HEK293 (cell line): ENCODE results near the gene ARHGAP8.

Experiments used
- CTCF ChIA-PET: fragments of 350-600 bp; formaldehyde crosslinking; extraction: SDS; loops from one replicate; lab custom pipeline; 2021; ENCODE audit warnings: antibody characterized with exemption; lab: Yijun Ruan, JAX
- POLR2A ChIA-PET: fragments of 300-600 bp; formaldehyde crosslinking; extraction: SDS; loops from one replicate; lab custom pipeline; 2020; ENCODE audit warnings: antibody characterized with exemption, inconsistent platforms; lab: Yijun Ruan, JAX
- H3K27ac ChIP-seq: fragments of 200-500 bp; sonication (Bioruptor generic); 2 replicates; pipeline ENCODE4 v1.5.1; 2014; ENCODE audit warnings: low read depth, low read length, control low read depth, inconsistent platforms; ENCODE audit errors: extremely low read depth
- H3K36me3 ChIP-seq, 2 experiments: fragments of 200-500 bp in 1 of 2; sonication (Bioruptor generic) in 1 of 2; 1 replicate in 1 of 2; 2 replicates in 1 of 2; pipeline ENCODE4 v1.5.1; 2014 to 2017; ENCODE audit warnings: inconsistent platforms in 2 of 2, low read length in 2 of 2; ENCODE audit not compliant: control insufficient read depth in 2 of 2, insufficient read depth in 1 of 2
- H3K4me1 ChIP-seq: fragments of 200-500 bp; sonication (Bioruptor generic); 2 replicates; pipeline ENCODE4 v1.5.1; 2014; ENCODE audit warnings: mild to moderate bottlenecking, low read length, inconsistent platforms; ENCODE audit not compliant: control insufficient read depth, insufficient read depth
- H3K4me3 ChIP-seq: 2 replicates; pipeline ENCODE4 v1.5.1; 2011; ENCODE audit warnings: low read depth, mild to moderate bottlenecking, control low read depth, low read length, moderate library complexity
- H3K9me3 ChIP-seq: fragments of 200-500 bp; sonication (Bioruptor generic); 2 replicates; pipeline ENCODE4 v1.5.1; 2014; ENCODE audit warnings: low read depth, low read length, inconsistent platforms; ENCODE audit not compliant: control insufficient read depth, insufficient read depth
- ATF2 ChIP-seq: fragments of 450-650 bp; formaldehyde crosslinking; IDR thresholded peaks from 2 replicates; pipeline ENCODE4 v1.5.1; 2016; ENCODE audit warnings: missing biosample characterization, missing genetic modification characterization, low read depth
- GFI1B ChIP-seq: fragments of 450-650 bp; formaldehyde crosslinking; IDR thresholded peaks from 2 replicates; pipeline ENCODE4 v1.5.1; 2016; ENCODE audit warnings: missing biosample characterization, missing genetic modification characterization
- PATZ1 ChIP-seq: fragments of 450-650 bp; formaldehyde crosslinking; IDR thresholded peaks from 2 replicates; pipeline ENCODE4 v1.5.1; 2016; ENCODE audit warnings: missing biosample characterization, missing genetic modification characterization
- PRDM10 ChIP-seq: fragments of 450-650 bp; formaldehyde crosslinking; IDR thresholded peaks from 2 replicates; pipeline ENCODE4 v1.5.1; 2016; ENCODE audit warnings: missing biosample characterization, missing genetic modification characterization
- PRDM6 ChIP-seq: fragments of 450-650 bp; formaldehyde crosslinking; IDR thresholded peaks from 2 replicates; pipeline ENCODE4 v1.5.1; 2017; ENCODE audit warnings: missing biosample characterization, missing genetic modification characterization
- SP2 ChIP-seq: fragments of 450-650 bp; formaldehyde crosslinking; IDR thresholded peaks from 2 replicates; pipeline ENCODE4 v1.5.1; 2016; ENCODE audit warnings: missing biosample characterization, missing genetic modification characterization
- SP3 ChIP-seq: fragments of 450-650 bp; formaldehyde crosslinking; IDR thresholded peaks from 2 replicates; pipeline ENCODE4 v1.5.1; 2016; ENCODE audit warnings: missing biosample characterization, missing genetic modification characterization
- TSHZ1 ChIP-seq: fragments of 450-650 bp; formaldehyde crosslinking; IDR thresholded peaks from 2 replicates; pipeline ENCODE4 v1.5.1; 2016; ENCODE audit warnings: missing biosample characterization, missing genetic modification characterization, borderline replicate concordance
- YY1 ChIP-seq: fragments of 450-650 bp; formaldehyde crosslinking; IDR thresholded peaks from 2 replicates; pipeline ENCODE4 v1.5.1; 2018; ENCODE audit warnings: missing biosample characterization, missing genetic modification characterization
- ZBTB10 ChIP-seq: fragments of 450-650 bp; formaldehyde crosslinking; IDR thresholded peaks from 2 replicates; pipeline ENCODE4 v1.5.1; 2016; ENCODE audit warnings: missing biosample characterization, missing genetic modification characterization
- ZBTB7A ChIP-seq: fragments of 450-650 bp; formaldehyde crosslinking; IDR thresholded peaks from 2 replicates; pipeline ENCODE4 v1.5.1; 2016; ENCODE audit warnings: low read depth, missing biosample characterization, missing genetic modification characterization
- ZFHX2 ChIP-seq: fragments of 450-650 bp; formaldehyde crosslinking; conservative IDR thresholded peaks from 2 replicates; pipeline ENCODE4 v1.5.1; 2016; ENCODE audit warnings: missing biosample characterization, missing genetic modification characterization
- ZNF133 ChIP-seq: fragments of 450-650 bp; formaldehyde crosslinking; IDR thresholded peaks from 2 replicates; pipeline ENCODE4 v1.5.1; 2016; ENCODE audit warnings: missing biosample characterization, missing genetic modification characterization
- ZNF169 ChIP-seq: fragments of 450-650 bp; formaldehyde crosslinking; IDR thresholded peaks from 2 replicates; pipeline ENCODE4 v1.5.1; 2016; ENCODE audit warnings: missing biosample characterization, missing genetic modification characterization
- ZNF548 ChIP-seq: fragments of 450-650 bp; formaldehyde crosslinking; IDR thresholded peaks from 2 replicates; pipeline ENCODE4 v1.5.1; 2016; ENCODE audit warnings: missing biosample characterization, missing genetic modification characterization
- ZNF600 ChIP-seq: fragments of 450-650 bp; formaldehyde crosslinking; IDR thresholded peaks from 2 replicates; pipeline ENCODE4 v1.5.1; 2016; ENCODE audit warnings: missing biosample characterization, missing genetic modification characterization
- ZNF610 ChIP-seq: fragments of 450-650 bp; formaldehyde crosslinking; IDR thresholded peaks from 2 replicates; pipeline ENCODE4 v1.5.1; 2016; ENCODE audit warnings: missing biosample characterization, missing genetic modification characterization, borderline replicate concordance
- ZNF660 ChIP-seq: fragments of 450-650 bp; IDR thresholded peaks from 2 replicates; pipeline ENCODE4 v1.5.1; 2018; ENCODE audit warnings: missing biosample characterization, mild to moderate bottlenecking, missing genetic modification characterization
- ZXDB ChIP-seq: fragments of 450-650 bp; formaldehyde crosslinking; IDR thresholded peaks from 2 replicates; pipeline ENCODE4 v1.5.1; 2016; ENCODE audit warnings: missing biosample characterization, missing genetic modification characterization

Gene ARHGAP8

GRCh38 chr22:44752285-44753188 is at the start of gene ARHGAP8:
Gene ARHGAP8, plus strand, starts transcription at chr22:44752575. Its CDS starts 33,953 bp downstream, at chr22:44786528.
- Histone ChIP-seq H3K4me3 (peak within 1 kb of the TSS; percentile 57), H3K27ac (peak within 1 kb of the TSS; percentile 1; the same call in 1 of the 2 replicates), H3K36me3 (no peaks in the 10 kb centered on the region; a peak in 1 of 3 replicates), H3K4me1 (peaks cover 13% of the 10 kb centered on the region; the same call in 1 of the 2 replicates), H3K9me3 (no peaks in the 10 kb centered on the region)
- ChIA-PET POLR2A (interaction anchor here (0.6 kb wide), 1 partner anchor 11 kb away, joined by 4 read pairs; no protein-coding TSS in a partner anchor), CTCF (interaction anchor here (0.6 to 2.6 kb wide), 4 partner anchors 14 to 1382 kb away, joined by 3 to 11 read pairs (median 4); no protein-coding TSS in a partner anchor)
- TF ChIP-seq ZNF548 (tag by site-specific recombination) (no peak), SP3 (tag by site-specific recombination) (peak; percentile 39; the same call in 1 of the 2 replicates), PRDM10 (tag by site-specific recombination) (peak; percentile 94), PATZ1 (tag by site-specific recombination) (peak; percentile 64), ZNF660 (no peak), ZNF169 (tag by site-specific recombination) (no peak), TSHZ1 (no peak), YY1 (tag by site-specific recombination) (no peak), ZNF600 (tag by site-specific recombination) (0 out of 2 replicates have a peak, but pooled peaks have one; percentile 16), SP2 (tag by site-specific recombination) (peak; percentile 38), ZBTB10 (tag by site-specific recombination) (0 out of 2 replicates have a peak, but pooled peaks have one; percentile 56), ZBTB7A (tag by site-specific recombination) (peak; percentile 43; the same call in 1 of the 2 replicates), PRDM6 (tag by site-specific recombination) (no peak), ATF2 (tag by site-specific recombination) (0 out of 2 replicates have a peak, but pooled peaks have one; percentile 12), ZXDB (tag by site-specific recombination) (peak; percentile 74), ZNF133 (tag by site-specific recombination) (no peak), ZNF610 (no peak), GFI1B (tag by site-specific recombination) (no peak), ZFHX2 (tag by site-specific recombination) (peak; percentile 85)
